Neural crest cell (in vitro differentiated cells): ENCODE data around the gene RIMKLB. TPM values are rescaled to one million over a fixed set of nuclear protein-coding genes. Genes with fewer than 3 reads are reported as not detected.

Experiments
- DNase-seq: peaks from one replicate; pipeline ENCODE4 v3.0.0; 2021; ENCODE audit warnings: low read depth, mixed read lengths, low spot score
- H3K27ac Mint-ChIP-seq: one replicate; pipeline ENCODE4 v1.8.0; 2021; ENCODE audit warnings: mild to moderate bottlenecking, mixed read lengths; ENCODE audit not compliant: unreplicated experiment
- H3K27me3 Mint-ChIP-seq: 2 replicates; pipeline ENCODE4 v1.8.0; 2021; ENCODE audit warnings: low read depth, mild to moderate bottlenecking, mixed read lengths
- H3K36me3 Mint-ChIP-seq: 2 replicates; pipeline ENCODE4 v1.8.0; 2021; ENCODE audit warnings: low read depth, mild to moderate bottlenecking, mixed read lengths
- H3K4me1 Mint-ChIP-seq: 2 replicates; pipeline ENCODE4 v1.8.0; 2021; ENCODE audit warnings: mixed read lengths
- H3K4me3 Mint-ChIP-seq: one replicate; pipeline ENCODE4 v1.8.0; 2021; ENCODE audit warnings: mild to moderate bottlenecking, mixed read lengths
- H3K9me3 Mint-ChIP-seq: 2 replicates; pipeline ENCODE4 v1.8.0; 2021; ENCODE audit warnings: mixed read lengths
- total RNA-seq: library from RNA; stranded (reverse); gene quantifications from 2 replicates; pipeline ENCODE4 v1.2.1, GENCODE V29; 2021
- TF ChIP-seq, protein P1 (sequence below): fragments of 200-600 bp; sonication (generic); conservative IDR thresholded peaks from 2 replicates; pipeline ENCODE4 v1.5.0; 2021; ENCODE audit warnings: antibody characterized with exemption, mild to moderate bottlenecking

Gene RIMKLB
- total RNA-seq, 1 donor from 2014 or later: 66.1 TPM

DNA sequence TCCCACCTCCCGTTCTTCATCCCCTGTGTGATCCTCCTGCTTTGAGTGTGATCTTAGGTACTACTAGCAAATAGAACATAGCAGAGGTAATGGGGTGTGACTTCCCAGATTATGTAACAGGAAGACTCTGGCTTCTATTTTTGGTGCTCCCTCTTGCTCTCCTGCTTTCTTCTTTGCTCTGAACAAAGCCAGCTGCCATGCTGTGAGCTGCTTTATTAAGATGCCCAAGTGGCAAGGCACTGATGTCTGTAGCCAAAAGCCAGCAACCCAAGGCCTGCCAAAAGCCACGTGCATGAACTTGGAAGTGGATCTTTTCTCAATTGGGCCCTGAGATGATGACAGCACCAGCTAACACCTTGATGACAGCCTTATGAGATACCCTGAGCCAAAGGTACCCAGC, 29.4 kb upstream of the RIMKLB start:
- no peaks in the 10 kb centered on the region for H3K36me3 Mint-ChIP-seq

GRCh38 chr12:8672381-8672780, 25.4 kb upstream of the RIMKLB start:
- H3K27me3 Mint-ChIP-seq: no peaks in the 10 kb centered on the region
- no peaks in the 10 kb centered on the region for H3K36me3 Mint-ChIP-seq
- peaks cover 2% of the 10 kb centered on the region for H3K9me3 Mint-ChIP-seq
- DNase-seq: no peak
- TF ChIP-seq, protein P1, sequence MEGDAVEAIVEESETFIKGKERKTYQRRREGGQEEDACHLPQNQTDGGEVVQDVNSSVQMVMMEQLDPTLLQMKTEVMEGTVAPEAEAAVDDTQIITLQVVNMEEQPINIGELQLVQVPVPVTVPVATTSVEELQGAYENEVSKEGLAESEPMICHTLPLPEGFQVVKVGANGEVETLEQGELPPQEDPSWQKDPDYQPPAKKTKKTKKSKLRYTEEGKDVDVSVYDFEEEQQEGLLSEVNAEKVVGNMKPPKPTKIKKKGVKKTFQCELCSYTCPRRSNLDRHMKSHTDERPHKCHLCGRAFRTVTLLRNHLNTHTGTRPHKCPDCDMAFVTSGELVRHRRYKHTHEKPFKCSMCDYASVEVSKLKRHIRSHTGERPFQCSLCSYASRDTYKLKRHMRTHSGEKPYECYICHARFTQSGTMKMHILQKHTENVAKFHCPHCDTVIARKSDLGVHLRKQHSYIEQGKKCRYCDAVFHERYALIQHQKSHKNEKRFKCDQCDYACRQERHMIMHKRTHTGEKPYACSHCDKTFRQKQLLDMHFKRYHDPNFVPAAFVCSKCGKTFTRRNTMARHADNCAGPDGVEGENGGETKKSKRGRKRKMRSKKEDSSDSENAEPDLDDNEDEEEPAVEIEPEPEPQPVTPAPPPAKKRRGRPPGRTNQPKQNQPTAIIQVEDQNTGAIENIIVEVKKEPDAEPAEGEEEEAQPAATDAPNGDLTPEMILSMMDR: no peak
- no peak overlapping the region for H3K4me3 Mint-ChIP-seq
- no peak overlapping the region for H3K27ac Mint-ChIP-seq
- H3K4me1 Mint-ChIP-seq: no peaks in the 10 kb centered on the region

More for the DNA sequence above, 29.4 kb upstream of the RIMKLB start:
- TF ChIP-seq, protein P1: no peak
- no peak overlapping the region for H3K27ac Mint-ChIP-seq
- H3K4me1 Mint-ChIP-seq: no peaks in the 10 kb centered on the region
- no peak for DNase-seq
- no peaks in the 10 kb centered on the region for H3K27me3 Mint-ChIP-seq
- H3K4me3 Mint-ChIP-seq: no peak overlapping the region
- H3K9me3 Mint-ChIP-seq: peaks cover 2% of the 10 kb centered on the region

DNA sequence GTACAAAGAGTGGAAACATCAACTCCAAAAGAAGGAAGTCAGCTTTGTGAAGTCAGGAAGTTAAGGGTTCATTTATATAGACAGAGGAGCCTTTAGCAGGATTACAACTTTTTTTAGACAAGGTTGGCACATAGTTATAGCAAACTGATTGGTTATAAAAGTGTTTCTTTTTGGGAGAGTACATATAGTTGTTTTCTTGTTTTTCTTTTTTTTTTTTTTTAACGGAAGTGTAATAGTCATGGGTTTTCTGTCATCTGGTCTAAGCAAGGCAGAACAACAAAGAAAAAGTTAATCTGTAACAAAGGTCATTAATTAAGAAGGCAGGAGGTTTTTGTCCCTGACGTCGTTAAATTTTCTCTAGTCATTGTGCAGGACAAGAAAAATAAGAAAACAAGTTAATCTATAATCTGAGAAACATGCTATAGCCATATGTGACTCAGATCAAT, 22.2 kb upstream of the RIMKLB start:
- Mint-ChIP-seq H3K9me3 (no peaks in the 10 kb centered on the region), H3K27me3 (no peaks in the 10 kb centered on the region), H3K27ac (no peak overlapping the region), H3K36me3 (no peaks in the 10 kb centered on the region), H3K4me3 (no peak overlapping the region), H3K4me1 (peaks cover 2% of the 10 kb centered on the region)
- no peak for DNase-seq
- TF ChIP-seq, protein P1: no peak

DNA sequence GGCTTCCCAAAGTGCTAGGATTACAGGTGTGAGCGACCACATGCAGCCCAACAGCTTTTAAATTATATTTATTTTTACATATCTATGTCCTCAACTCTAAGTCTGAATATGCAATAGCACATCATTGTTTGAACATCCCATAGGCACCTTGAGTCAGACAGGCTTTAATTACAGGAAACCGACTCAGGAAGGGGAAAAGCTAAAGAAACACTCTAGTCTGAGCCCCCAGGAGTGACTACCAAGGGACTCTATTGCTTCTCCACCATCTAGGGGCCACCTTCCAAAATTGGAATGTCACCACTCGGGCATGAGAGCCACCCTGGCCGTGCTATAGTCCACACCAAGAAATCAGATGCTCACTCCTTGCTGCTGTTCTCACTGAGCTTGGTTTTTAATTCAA, 21.1 kb upstream of the RIMKLB start:
- H3K27me3 Mint-ChIP-seq: no peaks in the 10 kb centered on the region
- H3K9me3 Mint-ChIP-seq: no peaks in the 10 kb centered on the region
- peaks cover 4% of the 10 kb centered on the region for H3K4me1 Mint-ChIP-seq
- no peak overlapping the region for H3K27ac Mint-ChIP-seq
- no peak for DNase-seq
- no peaks in the 10 kb centered on the region for H3K36me3 Mint-ChIP-seq
- TF ChIP-seq, protein P1: no peak
- H3K4me3 Mint-ChIP-seq: no peak overlapping the region

GRCh38 chr12:8677362-8677761, 20.4 kb upstream of the RIMKLB start:
- DNase-seq: no peak
- TF ChIP-seq, protein P1: no peak
- Mint-ChIP-seq H3K9me3 (no peaks in the 10 kb centered on the region), H3K27me3 (no peaks in the 10 kb centered on the region), H3K4me1 (peaks cover 10% of the 10 kb centered on the region), H3K36me3 (no peaks in the 10 kb centered on the region), H3K27ac (no peak overlapping the region), H3K4me3 (no peak overlapping the region)
